HK-2 (cell line): ENCODE data around the gene SUN1.

ENCODE experiments used
- DNase-seq: peaks from one replicate; pipeline ENCODE4 v3.0.0-alpha.2; 2018; ENCODE audit not compliant: unreplicated experiment

The SUN1 gene

DNA sequence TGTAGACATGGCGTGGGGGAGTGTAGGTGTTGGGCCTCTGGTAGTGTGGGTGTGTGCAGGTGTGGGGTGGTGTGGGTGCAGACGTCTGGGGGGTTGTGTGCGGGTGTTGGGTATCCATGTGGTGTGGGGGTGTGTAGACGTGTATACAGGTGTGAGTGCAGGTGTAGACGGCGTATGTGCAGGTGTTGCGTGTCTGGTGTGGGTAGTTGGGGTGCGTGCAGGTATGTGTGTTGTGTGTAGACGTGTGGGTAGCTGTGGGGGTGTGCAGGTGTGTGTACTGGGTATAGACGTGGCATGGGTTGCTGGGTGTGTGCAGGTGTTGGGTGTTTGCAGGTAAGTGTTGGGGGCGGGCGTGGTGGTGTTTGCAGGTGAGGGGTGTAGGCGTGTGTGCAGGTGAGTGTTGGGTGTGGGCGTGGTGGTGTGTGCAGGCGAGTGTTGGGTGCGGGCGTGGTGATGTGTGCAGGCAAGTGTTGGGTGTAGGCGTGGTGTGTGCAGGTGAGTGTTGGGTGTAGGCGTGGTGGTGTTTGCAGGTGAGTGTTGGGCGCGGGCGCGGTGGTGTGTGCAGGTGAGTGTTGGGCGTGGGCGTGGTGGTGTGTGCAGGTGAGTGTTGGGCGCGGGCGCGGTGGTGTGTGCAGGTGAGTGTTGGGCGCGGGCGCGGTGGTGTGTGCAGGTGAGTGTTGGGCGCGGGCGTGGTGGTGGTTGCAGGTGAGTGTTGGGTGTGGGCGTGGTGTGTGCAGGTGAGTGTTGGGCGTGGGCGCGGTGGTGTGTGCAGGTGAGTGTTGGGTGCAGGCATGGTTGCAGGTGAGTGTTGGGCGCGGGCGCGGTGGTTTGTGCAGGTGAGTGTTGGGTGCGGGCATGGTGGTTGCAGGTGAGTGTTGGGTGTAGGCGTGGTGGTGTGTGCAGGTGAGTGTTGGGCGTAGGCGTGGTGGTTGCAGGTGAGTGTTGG is 60.6 kb downstream of the SUN1 start:
- DNase-seq = no peak

DNA sequence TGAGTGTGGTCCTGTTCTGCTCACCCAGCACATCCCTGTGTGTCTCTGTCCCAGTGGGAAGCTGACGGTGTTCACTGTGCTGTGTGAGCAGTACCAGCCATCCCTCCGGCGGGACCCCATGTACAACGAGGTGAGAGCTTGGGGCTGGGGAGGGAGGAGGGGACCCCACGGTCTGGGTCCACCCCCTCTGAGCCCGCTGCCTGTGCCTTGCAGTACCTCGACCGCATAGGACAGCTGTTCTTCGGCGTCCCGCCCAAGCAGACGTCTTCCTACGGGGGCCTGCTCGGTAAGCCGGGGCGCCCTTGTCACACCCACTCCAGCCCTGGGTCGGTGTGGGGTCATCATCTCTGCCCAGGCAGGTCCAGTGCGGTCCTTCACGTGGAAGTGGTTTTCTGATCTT is 61.4 kb downstream of the SUN1 start:
- DNase-seq = no peak

DNA sequence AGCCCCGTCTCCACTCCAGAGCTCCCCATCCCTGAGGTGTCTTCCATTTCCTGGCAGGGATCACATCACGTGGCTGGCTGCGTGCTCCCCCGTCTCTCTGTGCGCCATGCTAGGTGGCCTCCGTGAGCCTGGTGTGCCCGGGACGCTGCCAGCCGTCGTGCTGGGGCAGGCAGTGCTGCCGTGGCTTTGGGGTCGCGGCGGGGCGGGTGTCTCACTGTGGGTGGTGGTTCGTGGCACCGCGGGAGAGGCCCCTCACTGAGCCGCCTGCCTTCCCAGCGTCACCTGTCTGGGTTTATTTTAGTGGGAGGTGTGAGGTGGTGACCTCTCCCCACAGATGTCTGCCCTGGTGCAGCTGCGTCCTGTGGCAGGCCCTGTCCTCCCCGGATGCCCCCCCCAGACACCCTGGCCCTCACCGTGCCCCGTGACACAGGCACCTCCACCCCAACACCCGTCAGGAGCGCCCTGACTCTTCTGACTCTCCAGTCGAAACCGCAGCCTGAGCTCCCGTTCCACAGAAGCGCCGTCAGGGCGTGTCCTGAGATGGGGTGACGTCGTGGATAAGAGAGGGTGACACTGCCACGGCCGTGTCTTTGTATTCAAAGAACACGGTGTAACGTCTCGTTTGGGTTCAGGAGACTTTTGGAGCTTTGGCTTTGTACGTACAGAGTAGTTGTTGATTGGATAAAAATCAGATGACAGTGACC is 62.0 kb downstream of the SUN1 start:
- no peak for DNase-seq

DNA sequence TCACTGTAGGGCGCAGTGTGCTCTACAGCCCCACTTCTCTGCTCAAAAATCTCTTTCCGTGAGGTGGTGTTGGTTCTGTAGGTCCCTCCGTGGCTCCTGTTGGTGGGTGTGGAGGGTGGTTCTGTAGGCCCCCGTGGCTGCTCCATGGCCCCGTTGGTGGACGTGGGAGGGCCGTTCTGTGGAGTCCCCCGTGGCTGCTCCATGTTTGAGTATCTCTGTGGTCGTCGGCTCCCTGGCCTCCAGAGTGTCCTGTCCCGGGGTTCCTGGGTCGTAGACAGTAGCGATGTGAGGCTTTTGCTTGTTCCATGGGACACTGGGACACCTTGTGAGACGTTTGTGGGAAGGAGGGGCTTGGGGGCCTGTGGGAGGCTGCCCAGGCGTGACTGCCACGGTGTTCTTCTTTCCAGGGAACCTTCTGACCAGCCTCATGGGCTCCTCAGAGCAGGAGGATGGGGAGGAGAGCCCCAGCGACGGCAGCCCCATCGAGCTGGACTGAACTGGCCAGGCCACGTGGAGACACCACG is 62.7 kb downstream of the SUN1 start:
- no peak for DNase-seq

DNA sequence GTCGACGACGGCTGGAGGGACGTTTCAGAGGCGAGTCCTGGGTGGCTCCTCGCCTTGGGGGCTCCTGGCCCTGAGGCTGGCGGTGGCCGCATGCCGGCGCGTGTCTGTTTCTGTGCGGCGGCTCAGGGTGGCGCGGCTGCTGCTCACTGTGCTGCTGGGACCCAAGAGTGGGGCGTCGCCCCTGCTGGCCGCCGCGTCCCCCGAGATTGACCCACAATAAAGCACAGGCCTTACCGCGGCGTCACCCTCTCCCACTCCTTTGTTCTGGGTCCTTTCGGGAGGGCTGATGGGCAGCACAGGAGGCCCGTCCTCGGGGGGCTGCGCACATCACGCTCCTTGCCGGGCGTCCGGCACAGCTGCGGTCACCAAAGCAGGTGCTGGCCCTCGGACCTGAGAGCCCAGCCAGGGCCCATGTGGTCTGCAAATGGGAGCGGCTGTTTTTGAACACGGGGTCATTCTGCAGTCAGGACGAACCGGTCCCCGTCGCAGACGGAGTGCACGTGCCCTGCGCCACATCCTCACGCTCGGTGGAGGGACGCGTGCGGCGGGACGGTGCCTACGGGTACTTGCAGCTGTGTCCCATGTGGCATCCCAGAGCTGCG is 63.3 kb downstream of the SUN1 start:
- DNase-seq = no peak

DNA sequence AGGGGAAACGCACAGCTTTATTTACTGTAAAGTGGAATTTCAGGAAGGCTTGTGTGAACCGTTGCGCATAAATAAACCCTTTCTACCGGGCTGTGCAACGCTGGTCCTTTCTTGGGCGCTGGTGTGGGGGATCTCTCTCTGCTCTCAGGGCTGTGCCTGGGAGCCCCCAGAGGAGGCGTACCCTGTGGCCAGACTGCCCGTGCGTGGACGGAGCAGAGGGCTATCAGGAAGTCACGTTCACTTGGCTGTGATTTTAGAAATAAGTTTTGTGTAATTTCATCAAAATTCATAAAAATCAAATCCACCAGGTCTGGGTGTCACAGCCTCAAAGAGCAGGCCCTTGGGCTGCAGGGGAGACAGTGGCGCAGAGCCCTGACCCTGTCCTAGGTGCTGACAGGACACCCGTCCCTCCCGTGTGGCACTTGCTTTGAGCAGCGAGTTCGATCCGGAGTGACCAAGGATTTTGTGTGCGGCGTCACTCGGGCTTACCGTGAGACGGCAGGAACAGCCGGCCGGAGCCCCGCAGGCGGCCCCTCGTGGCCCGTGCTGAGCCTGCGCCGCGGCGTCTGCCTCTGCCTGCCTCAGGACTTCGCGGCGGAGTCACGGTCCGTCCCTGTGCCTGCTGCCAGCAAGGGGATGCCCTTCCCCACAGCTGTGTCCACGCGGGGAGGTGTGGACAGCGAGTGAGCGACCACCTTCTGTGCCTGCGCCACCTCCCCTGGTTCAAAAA is 64.2 kb downstream of the SUN1 start:
- DNase-seq = no peak

DNA sequence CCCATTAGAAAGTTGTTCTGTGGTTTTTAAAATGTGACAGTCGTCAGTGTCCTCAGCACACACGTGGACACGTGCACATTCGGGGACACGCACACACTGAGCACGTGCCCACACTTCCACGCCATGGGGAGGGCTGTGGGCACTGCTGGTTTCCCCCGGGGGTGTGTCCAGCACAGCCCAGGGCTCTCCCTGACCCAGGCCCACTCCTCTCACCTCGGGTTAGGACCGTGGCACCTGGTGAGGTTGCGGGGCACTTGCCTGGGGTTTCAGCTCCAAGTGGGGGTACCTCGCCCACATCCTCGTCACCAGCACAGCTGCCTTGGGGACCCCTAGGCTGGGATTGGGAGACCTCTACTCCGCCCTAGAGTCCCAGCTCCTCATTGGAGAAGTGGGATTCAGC is 64.8 kb downstream of the SUN1 start:
- DNase-seq = no peak

DNA sequence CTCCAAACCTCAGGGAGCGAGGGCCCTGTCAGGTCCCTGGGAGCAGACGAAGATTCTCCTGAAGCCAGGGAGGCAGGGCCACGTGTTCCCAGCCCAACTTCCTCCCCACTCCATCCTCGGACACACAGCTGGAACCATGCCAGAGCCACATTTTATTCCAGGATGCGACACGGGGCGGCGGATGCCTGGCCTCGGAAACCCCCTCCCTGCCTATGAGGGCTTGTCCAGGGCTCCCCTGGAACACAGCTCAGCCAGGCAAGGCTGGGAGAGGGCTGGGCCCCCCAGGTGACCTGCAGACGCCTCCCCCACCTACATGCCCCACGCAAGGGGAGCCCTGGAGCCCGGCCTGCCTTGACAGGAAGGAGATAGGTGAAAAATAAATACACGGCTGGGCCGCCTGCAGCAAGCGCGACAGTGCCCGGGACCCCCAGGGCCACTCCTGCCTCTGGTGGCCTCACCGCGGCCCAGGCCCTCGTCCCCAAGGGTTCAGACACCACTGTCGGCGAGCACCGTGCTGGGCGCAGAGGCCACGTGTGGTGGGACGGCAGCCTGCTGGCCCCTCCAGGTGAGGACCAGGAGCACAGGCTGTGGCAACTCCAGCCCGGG is 65.6 kb downstream of the SUN1 start:
- DNase-seq = no peak

DNA sequence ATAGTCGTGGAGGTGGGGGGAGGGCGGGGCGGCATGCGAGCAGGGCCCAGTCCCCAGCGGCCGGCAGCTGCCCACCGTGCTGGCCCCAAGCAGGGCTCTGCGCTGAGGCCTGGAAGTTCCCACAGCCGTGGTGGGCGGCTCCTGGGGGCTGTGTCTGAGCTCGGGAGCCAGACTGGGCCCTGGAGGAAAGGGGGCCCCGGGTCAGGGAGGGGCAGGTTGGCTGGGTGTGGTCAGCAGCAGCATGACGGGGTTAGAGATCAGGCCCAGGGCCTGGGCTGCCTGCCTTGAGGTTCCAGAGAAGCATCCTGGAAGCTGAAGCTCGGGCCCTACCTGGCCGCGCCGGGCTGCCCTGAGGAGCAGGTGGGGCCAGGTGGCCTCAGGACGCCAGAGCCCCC is 66.2 kb downstream of the SUN1 start:
- DNase-seq = no peak

DNA sequence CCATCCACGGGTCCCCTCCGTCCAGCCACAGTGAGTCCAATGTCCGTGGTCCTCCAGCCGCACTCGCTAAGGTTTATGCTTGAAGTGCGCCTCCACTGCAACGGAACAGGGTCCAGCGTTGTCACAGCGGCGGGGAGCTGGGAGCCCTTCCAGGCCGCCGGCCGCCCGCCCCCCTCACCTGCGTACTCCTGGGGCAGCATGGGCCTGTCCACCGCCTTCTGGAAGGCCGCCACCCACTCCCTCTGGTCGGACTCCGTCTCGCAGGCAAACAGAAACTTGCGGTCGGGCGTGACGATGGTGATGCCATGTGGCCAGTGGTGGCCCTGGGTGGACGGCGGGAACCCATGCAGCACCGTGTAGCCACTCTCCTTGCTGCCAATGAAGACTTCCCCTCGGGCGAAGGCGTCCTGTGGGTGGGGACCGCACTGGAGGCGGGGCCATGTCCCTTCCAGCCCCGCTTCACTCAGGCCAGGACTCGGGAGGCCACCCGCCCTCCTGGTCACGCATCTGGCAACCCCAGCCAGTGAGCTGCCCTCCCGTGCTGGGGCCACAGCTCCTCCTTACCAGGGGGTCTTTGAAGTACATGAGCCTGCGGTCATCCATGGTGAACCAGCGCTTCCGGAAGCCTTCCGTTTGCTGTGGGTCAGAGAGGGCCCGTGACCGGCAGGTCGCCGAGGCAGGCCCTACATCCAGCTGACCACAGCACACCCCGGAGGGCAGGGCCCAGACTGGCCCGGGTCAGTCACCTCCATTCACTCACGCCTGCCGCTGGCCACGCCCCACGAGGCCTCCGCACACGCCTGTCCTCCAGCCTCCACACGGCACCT is 66.8 kb downstream of the SUN1 start:
- DNase-seq = no peak

DNA sequence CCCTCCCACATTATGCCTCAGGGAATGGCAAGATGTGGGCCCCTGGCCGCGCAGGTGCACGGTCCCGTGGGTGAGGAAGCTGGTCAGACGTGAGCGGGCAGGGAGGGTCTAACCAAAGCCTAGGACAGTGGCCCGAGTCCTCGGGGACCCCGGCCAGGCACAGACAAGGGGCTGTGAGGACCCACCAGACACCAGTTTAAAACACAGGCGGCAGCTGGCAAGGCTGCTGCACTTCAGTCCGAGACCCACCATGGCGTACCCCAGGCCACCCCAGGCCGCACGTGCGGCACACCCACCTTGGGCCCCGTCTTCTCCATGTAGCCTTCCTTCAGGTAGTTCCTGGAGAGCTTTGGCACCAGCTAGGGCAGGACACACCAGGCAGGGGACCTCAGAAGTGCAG is 67.5 kb downstream of the SUN1 start:
- no peak for DNase-seq

DNA sequence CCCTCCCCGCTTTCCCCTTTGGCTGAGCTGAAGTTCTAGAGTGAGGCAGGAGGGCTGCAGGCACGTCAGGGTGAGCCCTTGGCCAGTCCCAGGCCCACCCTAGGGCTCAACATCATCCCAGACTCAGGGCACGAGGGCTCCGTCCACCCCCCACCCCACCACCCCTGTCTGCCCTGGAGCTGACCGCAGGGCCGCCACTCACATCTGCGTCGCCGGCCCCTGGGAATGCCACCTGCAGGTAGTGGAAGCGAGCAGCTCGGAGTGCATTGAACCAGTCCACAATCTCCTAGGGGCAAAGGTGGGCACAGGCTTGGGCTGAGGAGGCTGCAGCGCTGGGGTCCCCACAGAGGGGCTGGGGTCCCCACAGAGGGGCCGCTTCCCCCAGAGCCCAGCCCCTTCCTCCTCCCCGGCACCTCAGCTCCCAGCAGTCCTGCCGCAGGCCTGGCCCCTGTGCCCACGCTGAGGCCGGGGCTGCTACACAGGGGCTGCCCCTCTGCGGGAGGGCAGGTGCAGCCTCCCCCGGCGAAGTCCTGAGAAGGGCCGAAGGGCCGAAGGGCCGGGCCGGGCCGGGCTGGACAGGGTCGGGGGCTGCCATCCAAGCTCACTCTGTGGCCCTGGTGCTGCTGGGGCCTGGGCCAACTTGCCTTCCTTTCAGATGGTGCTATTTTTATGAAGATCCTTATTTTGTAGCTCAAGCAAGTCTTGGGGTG is 68.2 kb downstream of the SUN1 start:
- no peak for DNase-seq

DNA sequence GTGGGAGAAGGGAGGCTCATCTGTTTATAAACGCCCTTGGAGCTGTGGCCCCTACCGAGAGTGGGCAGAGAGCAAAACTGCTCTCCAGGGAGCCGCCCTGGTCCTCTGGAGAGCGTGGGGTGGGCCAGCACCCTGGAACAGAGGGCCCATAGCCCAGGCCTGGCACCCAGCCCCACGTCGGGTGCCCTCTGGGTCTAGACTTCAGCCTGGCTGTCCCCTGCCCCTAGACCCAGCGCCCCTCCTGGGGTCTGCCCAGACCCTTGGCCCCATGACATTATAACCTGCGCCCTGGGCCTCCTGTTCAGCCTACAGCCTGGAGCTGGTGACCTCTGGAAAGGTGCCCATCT is 68.7 kb downstream of the SUN1 start:
- DNase-seq = no peak

DNA sequence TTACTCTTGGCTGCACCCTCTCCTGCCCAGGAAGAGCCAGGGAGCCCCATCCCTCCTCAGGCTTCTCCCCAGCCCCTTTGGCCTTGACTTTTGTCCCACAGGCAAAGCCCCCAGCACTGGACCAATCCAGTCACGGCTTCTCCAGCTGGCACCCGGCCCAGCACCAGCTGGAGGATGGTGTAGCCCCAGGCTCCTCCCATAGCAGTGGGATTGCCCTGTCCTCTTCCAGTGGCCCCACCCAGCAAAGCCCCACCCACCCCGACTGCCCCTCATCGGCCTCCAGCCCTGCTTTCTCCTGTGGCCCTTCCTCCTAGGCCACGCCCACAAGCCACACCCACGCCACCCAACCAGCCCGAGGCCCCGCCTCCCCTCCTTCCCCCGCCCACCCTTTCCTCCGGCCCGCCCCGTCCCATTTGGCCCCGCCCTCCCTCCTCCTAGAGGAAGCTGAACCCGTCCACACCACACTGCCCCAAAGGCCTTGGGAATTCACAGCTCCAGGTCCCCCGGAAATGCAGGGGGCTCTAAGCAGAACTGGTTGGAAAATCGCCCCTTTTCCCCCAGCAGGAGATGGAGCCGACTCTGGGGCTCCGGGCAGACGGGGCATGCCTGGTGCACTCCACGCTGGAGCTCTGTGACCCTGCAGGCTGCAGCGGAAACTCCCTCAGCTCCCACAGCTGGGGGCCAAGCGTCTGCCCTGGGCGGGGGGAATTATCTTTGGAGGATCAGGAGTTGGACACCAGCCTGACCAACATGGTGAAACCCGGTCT is 69.3 kb downstream of the SUN1 start:
- peak; percentile 93 for DNase-seq

DNA sequence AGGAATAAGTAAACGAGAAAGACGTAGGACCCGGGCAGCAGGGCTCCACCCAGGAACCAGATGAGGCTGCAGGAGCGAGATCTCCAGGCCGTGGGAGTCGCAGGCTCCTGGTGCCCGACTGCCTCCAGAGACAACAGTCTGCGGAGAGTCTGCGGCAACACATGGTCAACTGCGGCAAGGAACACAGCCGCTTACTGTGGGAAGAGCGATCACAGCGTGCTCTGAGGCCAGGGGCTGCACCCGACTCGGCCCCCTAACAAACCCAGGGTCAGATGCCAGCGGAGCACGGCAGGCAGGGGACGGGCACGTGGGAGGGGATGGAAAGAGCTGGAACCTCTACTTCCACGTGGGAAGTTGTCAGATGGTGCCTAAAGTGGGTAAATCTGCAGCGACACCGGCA is 70.7 kb downstream of the SUN1 start:
- DNase-seq = no peak

DNA sequence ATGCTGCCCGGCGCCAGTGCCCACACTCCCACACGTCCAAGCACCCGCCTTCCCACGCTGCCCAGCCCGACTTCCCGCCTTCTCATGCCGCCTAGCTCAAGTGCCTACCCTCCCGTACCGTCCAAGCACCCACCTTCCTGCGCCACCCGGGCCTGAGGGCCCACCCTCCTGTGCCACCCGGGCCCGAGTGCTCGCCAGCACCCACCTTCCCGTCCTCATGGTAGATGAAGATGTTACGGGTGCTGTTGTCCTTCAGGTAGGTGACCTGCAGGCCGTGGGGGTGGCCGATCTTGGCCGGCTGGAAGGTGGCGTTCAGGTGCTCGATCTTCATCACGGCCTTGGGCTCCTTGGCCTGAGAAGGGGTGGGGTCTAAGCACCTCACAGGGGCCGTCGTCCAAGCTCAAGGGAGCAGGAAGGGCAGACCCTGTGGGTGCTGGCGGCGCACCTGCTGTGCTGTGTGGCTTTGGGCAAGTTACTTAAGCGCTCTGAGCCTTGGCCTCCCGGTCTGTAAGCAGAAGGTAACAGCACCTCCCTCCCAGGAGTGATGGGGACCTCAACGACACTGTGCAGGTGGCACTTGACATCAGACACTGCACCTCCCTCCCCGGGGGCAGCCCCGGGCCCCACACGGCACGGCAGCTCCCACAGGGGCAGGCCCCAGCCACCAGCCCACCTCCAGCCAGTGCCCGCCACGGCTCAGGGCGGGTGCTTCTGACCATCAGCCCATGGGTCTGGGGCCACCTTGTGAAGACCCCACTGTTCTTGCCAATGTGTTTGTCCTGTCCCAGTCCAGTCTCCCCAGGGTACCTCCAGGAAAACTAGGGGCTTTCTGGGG is 71.9 kb downstream of the SUN1 start:
- no peak for DNase-seq

DNA sequence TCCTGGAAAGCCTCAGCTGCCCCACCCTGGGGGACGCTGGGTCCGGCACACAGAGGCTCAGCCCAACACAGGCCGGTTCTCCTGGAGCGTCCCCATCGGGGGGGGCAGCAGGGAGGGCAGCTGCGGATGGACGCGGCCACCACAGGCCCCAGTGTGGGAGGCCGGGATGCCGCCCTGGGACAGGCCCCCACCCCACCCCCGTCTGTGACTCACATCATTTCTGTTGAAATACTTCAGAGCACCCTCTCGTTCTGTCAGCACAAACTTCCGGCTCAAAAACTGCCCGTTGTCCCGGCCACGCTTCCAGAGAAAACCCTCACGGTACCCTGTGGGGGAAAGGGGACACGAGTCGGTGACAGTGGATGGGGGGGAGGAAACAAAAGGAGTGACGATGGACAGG is 72.6 kb downstream of the SUN1 start:
- DNase-seq = peak; percentile 65

DNA sequence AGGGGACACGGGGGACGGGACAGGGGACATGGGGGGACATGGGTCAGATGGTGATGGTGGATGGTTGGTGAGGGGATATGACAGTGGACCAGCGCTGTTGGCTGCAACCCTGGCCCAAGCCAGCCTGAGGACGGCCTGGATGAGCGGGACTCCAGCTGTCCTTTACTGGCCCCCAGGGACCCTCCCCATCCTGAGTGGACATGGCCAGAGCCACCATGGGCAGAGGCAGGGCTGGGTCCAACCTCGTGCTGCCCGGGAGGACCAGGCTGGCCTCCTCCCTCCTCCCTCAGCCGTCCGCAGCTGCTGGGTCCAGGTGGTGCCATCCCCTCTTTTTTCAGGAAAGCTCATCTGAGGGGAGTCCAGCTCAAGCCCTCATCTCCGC is 74.5 kb downstream of the SUN1 start:
- no peak for DNase-seq
